ENCODE results near the gene LIN7C.
"Not testable (repeated sequence)": the region's sequence is repeated elsewhere in the genome, so short reads cannot be mapped to it uniquely, and the experiment has no call there.

LIN7C gene

GRCh38 chr11:27525824-27526516 lies 19.4 kb upstream of the LIN7C start:
- Mint-ChIP-seq H3K27me3 (no peaks in the 10 kb centered on the region), H3K9me3 (no peaks in the 10 kb centered on the region), H3K4me1 (ENCODE audit: low read depth in 2 of 2) (no peaks in the 10 kb centered on the region), H3K36me3 (ENCODE audit: insufficient read depth) (no peaks in the 10 kb centered on the region), H3K4me3 (no peak overlapping the region), H3K27ac (no peak overlapping the region)
- DNase-seq (no peak), ATAC-seq (replicated peaks) (no peak)

- Mint-ChIP-seq H3K4me1 (ENCODE audit: low read depth in 2 of 2) (no peaks in the 10 kb centered on the region), H3K36me3 (ENCODE audit: insufficient read depth) (no peaks in the 10 kb centered on the region), H3K4me3 (no peak overlapping the region), H3K9me3 (no peaks in the 10 kb centered on the region), H3K27ac (no peak overlapping the region), H3K27me3 (peaks cover 1 to 5% of the 10 kb centered on the region in 2 donors)
- DNase-seq, result no peak
- no peak for ATAC-seq (replicated peaks)
These were observed 17.6 kb upstream of the LIN7C start for GRCh38 chr11:27524155-27524554.

- no peak overlapping the region for H3K27ac Mint-ChIP-seq
- no peaks in the 10 kb centered on the region for H3K4me1 Mint-ChIP-seq (ENCODE audit: low read depth in 2 of 2)
- no peak overlapping the region for H3K4me3 Mint-ChIP-seq
- H3K27me3 Mint-ChIP-seq, result peaks cover 16 to 27% of the 10 kb centered on the region in 2 donors
- no peaks in the 10 kb centered on the region for H3K9me3 Mint-ChIP-seq
- no peak for ATAC-seq (replicated peaks)
- no peaks in the 10 kb centered on the region for H3K36me3 Mint-ChIP-seq (ENCODE audit: insufficient read depth)
- no peak for DNase-seq
These were observed 13.7 kb upstream of the LIN7C start for GRCh38 chr11:27520226-27520625.

- Mint-ChIP-seq H3K27ac (no peak overlapping the region), H3K4me1 (ENCODE audit: low read depth in 2 of 2) (no peaks in the 10 kb centered on the region)
- no peak for DNase-seq
These were observed 11.9 kb upstream of the LIN7C start for GRCh38 chr11:27518518-27518917.

GRCh38 chr11:27517490-27517889 lies 10.9 kb upstream of the LIN7C start:
- not testable (repeated sequence) for H3K4me3 Mint-ChIP-seq; H3K4me1 Mint-ChIP-seq (ENCODE audit: low read depth in 2 of 2); DNase-seq; H3K9me3 Mint-ChIP-seq; ATAC-seq (replicated peaks); H3K27ac Mint-ChIP-seq; H3K36me3 Mint-ChIP-seq (ENCODE audit: insufficient read depth)
- H3K27me3 Mint-ChIP-seq, result peaks cover 16 to 27% of the 10 kb centered on the region in 2 donors

More at GRCh38 chr11:27518518-27518917, 11.9 kb upstream of the LIN7C start:
- Mint-ChIP-seq H3K9me3 (no peaks in the 10 kb centered on the region), H3K36me3 (ENCODE audit: insufficient read depth) (no peaks in the 10 kb centered on the region), H3K4me3 (no peak overlapping the region), H3K27me3 (peaks cover 16 to 27% of the 10 kb centered on the region in 2 donors)
- no peak for ATAC-seq (replicated peaks)

GRCh38 chr11:27514558-27514957 lies 8.0 kb upstream of the LIN7C start:
- Mint-ChIP-seq H3K27ac (no peak overlapping the region), H3K4me1 (ENCODE audit: low read depth in 2 of 2) (no peaks in the 10 kb centered on the region), H3K27me3 (peaks cover 16 to 25% of the 10 kb centered on the region in 2 donors), H3K4me3 (no peak overlapping the region), H3K36me3 (ENCODE audit: insufficient read depth) (no peaks in the 10 kb centered on the region), H3K9me3 (no peaks in the 10 kb centered on the region)
- ATAC-seq (replicated peaks) (no peak), DNase-seq (no peak)

GRCh38 chr11:27514076-27514475 lies 7.5 kb upstream of the LIN7C start:
- H3K36me3 Mint-ChIP-seq (ENCODE audit: insufficient read depth), result peaks cover 4% of the 10 kb centered on the region
- ATAC-seq (replicated peaks), result no peak
- peaks cover 14 to 21% of the 10 kb centered on the region in 2 donors for H3K27me3 Mint-ChIP-seq
- H3K4me1 Mint-ChIP-seq (ENCODE audit: low read depth in 2 of 2), result no peaks in the 10 kb centered on the region
- no peak overlapping the region for H3K27ac Mint-ChIP-seq
- DNase-seq, result no peak
- H3K4me3 Mint-ChIP-seq, result no peak overlapping the region
- H3K9me3 Mint-ChIP-seq, result no peaks in the 10 kb centered on the region

- no peak for ATAC-seq (replicated peaks)
- no peak for DNase-seq
- H3K4me1 Mint-ChIP-seq (ENCODE audit: low read depth in 2 of 2), result peaks cover 0 to under 1% of the 10 kb centered on the region in 2 donors
- H3K27ac Mint-ChIP-seq, result no peak overlapping the region
- H3K4me3 Mint-ChIP-seq, result no peak overlapping the region
- peaks cover 7 to 14% of the 10 kb centered on the region in 2 donors for H3K27me3 Mint-ChIP-seq
- peaks cover 4% of the 10 kb centered on the region for H3K36me3 Mint-ChIP-seq (ENCODE audit: insufficient read depth)
- no peaks in the 10 kb centered on the region for H3K9me3 Mint-ChIP-seq
These were observed 6.8 kb upstream of the LIN7C start for GRCh38 chr11:27513389-27513788.

GRCh38 chr11:27512238-27512637 lies 5.7 kb upstream of the LIN7C start:
- Mint-ChIP-seq H3K27ac (no peak overlapping the region), H3K4me1 (ENCODE audit: low read depth in 2 of 2) (peaks cover 4 to 10% of the 10 kb centered on the region in 2 donors), H3K4me3 (no peak overlapping the region), H3K36me3 (ENCODE audit: insufficient read depth) (peaks cover 9% of the 10 kb centered on the region), H3K27me3 (peaks cover 0 to 2% of the 10 kb centered on the region in 2 donors), H3K9me3 (peaks cover 0 to 2% of the 10 kb centered on the region in 2 donors)
- no peak for DNase-seq
- ATAC-seq (replicated peaks), result no peak

GRCh38 chr11:27509908-27510307 lies 3.3 kb upstream of the LIN7C start:
- Mint-ChIP-seq H3K36me3 (ENCODE audit: insufficient read depth) (peaks cover 21% of the 10 kb centered on the region), H3K27ac (no peak overlapping the region), H3K4me1 (ENCODE audit: low read depth in 2 of 2) (peaks cover 16 to 21% of the 10 kb centered on the region in 2 donors), H3K9me3 (peaks cover 0 to 2% of the 10 kb centered on the region in 2 donors), H3K27me3 (no peaks in the 10 kb centered on the region), H3K4me3 (no peak overlapping the region)
- ATAC-seq (replicated peaks) (no peak), DNase-seq (no peak)

- no peaks in the 10 kb centered on the region for H3K27me3 Mint-ChIP-seq
- no peak for DNase-seq
- H3K36me3 Mint-ChIP-seq (ENCODE audit: insufficient read depth), result peaks cover 21% of the 10 kb centered on the region
- peaks cover 0 to 2% of the 10 kb centered on the region in 2 donors for H3K9me3 Mint-ChIP-seq
- H3K27ac Mint-ChIP-seq, result peak overlapping the region; percentile 95 to 96
- no peak for ATAC-seq (replicated peaks)
- H3K4me3 Mint-ChIP-seq, result peak overlapping the region; percentile 89 to 95
- peaks cover 17 to 28% of the 10 kb centered on the region in 2 donors for H3K4me1 Mint-ChIP-seq (ENCODE audit: low read depth in 2 of 2)
These were observed 1.2 kb upstream of the LIN7C start for GRCh38 chr11:27507557-27508322.

GRCh38 chr11:27505781-27506180 lies 788 bp downstream of the LIN7C start:
- H3K9me3 Mint-ChIP-seq, result peaks cover 0 to 2% of the 10 kb centered on the region in 2 donors
- H3K4me1 Mint-ChIP-seq (ENCODE audit: low read depth in 2 of 2), result peaks cover 18 to 36% of the 10 kb centered on the region in 2 donors
- H3K4me3 Mint-ChIP-seq, result peak overlapping the region; percentile 89 to 95
- H3K36me3 Mint-ChIP-seq (ENCODE audit: insufficient read depth), result peaks cover 22% of the 10 kb centered on the region
- ATAC-seq (replicated peaks) (no peak), DNase-seq (no peak)
- no peaks in the 10 kb centered on the region for H3K27me3 Mint-ChIP-seq
- H3K27ac Mint-ChIP-seq, result peak overlapping the region; percentile 95 to 96

- peaks cover 22 to 41% of the 10 kb centered on the region in 2 donors for H3K4me1 Mint-ChIP-seq (ENCODE audit: low read depth in 2 of 2)
- H3K9me3 Mint-ChIP-seq, result peaks cover 0 to 2% of the 10 kb centered on the region in 2 donors
- no peak overlapping the region for H3K4me3 Mint-ChIP-seq
- H3K36me3 Mint-ChIP-seq (ENCODE audit: insufficient read depth), result peaks cover 35% of the 10 kb centered on the region
- no peaks in the 10 kb centered on the region for H3K27me3 Mint-ChIP-seq
- ATAC-seq (replicated peaks) (no peak), DNase-seq (no peak)
- peak overlapping the region in 1 of 2 donors; percentile 96 for H3K27ac Mint-ChIP-seq
These were observed 2.4 kb downstream of the LIN7C start for GRCh38 chr11:27504205-27504604.

- no peak overlapping the region for H3K27ac Mint-ChIP-seq
- no peaks in the 10 kb centered on the region for H3K9me3 Mint-ChIP-seq
- H3K4me1 Mint-ChIP-seq (ENCODE audit: low read depth in 2 of 2), result peaks cover 12 to 29% of the 10 kb centered on the region in 2 donors
- ATAC-seq (replicated peaks) (no peak), DNase-seq (no peak)
- H3K27me3 Mint-ChIP-seq, result no peaks in the 10 kb centered on the region
- peaks cover 41% of the 10 kb centered on the region for H3K36me3 Mint-ChIP-seq (ENCODE audit: insufficient read depth)
- H3K4me3 Mint-ChIP-seq, result no peak overlapping the region
These were observed 5.5 kb downstream of the LIN7C start for GRCh38 chr11:27501100-27501499.
